RPMI8226 (cell line): ENCODE measurements around the gene UPP1.
A peak's percentile ranks its signal among the peaks of the same experiment; 100 is the strongest.

Source experiments
- DNase-seq: peaks from one replicate; pipeline ENCODE4 v3.0.0-alpha.2; 2015

Gene UPP1

GRCh38 chr7:48087349-48087748 is 1.7 kb upstream of the UPP1 start:
- DNase-seq: peak; percentile 38

GRCh38 chr7:48088559-48089045 is 463 bp upstream of the UPP1 start:
- peak; percentile 75 for DNase-seq

- DNase-seq: no peak
These were observed 1.2 kb downstream of the UPP1 start for GRCh38 chr7:48090095-48090805.

GRCh38 chr7:48091506-48092433 is 2.7 kb downstream of the UPP1 start:
- DNase-seq: no peak

- no peak for DNase-seq
These were observed 5.8 kb downstream of the UPP1 start for GRCh38 chr7:48094861-48095293.

GRCh38 chr7:48096273-48096672 is 7.2 kb downstream of the UPP1 start:
- DNase-seq: no peak

- DNase-seq: no peak
These were observed 8.6 kb downstream of the UPP1 start for GRCh38 chr7:48097521-48098231.

GRCh38 chr7:48098846-48099245 is 9.8 kb downstream of the UPP1 start:
- DNase-seq: no peak

GRCh38 chr7:48099781-48100180 is 10.7 kb downstream of the UPP1 start:
- no peak for DNase-seq

- no peak for DNase-seq
These were observed 12.3 kb downstream of the UPP1 start for GRCh38 chr7:48101352-48101751.

GRCh38 chr7:48101968-48102367 is 12.9 kb downstream of the UPP1 start:
- DNase-seq: no peak

GRCh38 chr7:48102530-48102929 is 13.5 kb downstream of the UPP1 start:
- no peak for DNase-seq

- DNase-seq: no peak
These were observed 16.0 kb downstream of the UPP1 start for GRCh38 chr7:48105045-48105444.

GRCh38 chr7:48106906-48107659 is 18.0 kb downstream of the UPP1 start:
- no peak for DNase-seq

- DNase-seq: no peak
These were observed 18.9 kb downstream of the UPP1 start for GRCh38 chr7:48107926-48108472.

- no peak for DNase-seq
These were observed 20.1 kb downstream of the UPP1 start for GRCh38 chr7:48108959-48109847.

GRCh38 chr7:48109848-48110663 is 21.0 kb downstream of the UPP1 start:
- peak; percentile 87 for DNase-seq

- DNase-seq: no peak
These were observed 21.8 kb downstream of the UPP1 start for GRCh38 chr7:48110868-48111267.

- no peak for DNase-seq
These were observed 22.5 kb downstream of the UPP1 start for GRCh38 chr7:48111596-48111995.
